Right lobe of liver (tissue), 4 donors: Measurements from ENCODE around the gene TM9SF3.

Source experiments
- CTCF ChIP-seq, 4 donors: fragments of 200-600 bp in 3 of 4; fragments of 450-650 bp in 1 of 4; IDR thresholded peaks; one replicate each; pipeline versions ENCODE4 v1.5.1 to v1.8.0; 2016 to 2022; ENCODE audit warnings: antibody characterized with exemption in 4 of 4, mild to moderate bottlenecking in 2 of 4
- POLR2A ChIP-seq: fragments of 450-650 bp; IDR thresholded peaks from one replicate; pipeline ENCODE4 v1.6.1; 2017; ENCODE audit warnings: antibody characterized with exemption, mild to moderate bottlenecking
- donor health status: DM: no; HTN: no; CAD: no.
- donor health status: DM: no; HTN: no; CAD: no.
- donor health status: DM: no; HTN: yes; CAD: no.

GRCh38 chr10:96610817-96611216 lies 24.0 kb upstream of the TM9SF3 start:
- TF ChIP-seq POLR2A (no peak), CTCF (IDR thresholded peaks at IDR 0.05) (no peak)
